Measurements from ENCODE around the gene ASIP. TPM values are rescaled to one million over a fixed set of nuclear protein-coding genes. Genes with fewer than 3 reads are reported as not detected.

Gene ASIP
- total and polyA plus RNA-seq, 2 donors (not counting 1 experiment from before 2014, with no cell fraction given), result not detected

DNA sequence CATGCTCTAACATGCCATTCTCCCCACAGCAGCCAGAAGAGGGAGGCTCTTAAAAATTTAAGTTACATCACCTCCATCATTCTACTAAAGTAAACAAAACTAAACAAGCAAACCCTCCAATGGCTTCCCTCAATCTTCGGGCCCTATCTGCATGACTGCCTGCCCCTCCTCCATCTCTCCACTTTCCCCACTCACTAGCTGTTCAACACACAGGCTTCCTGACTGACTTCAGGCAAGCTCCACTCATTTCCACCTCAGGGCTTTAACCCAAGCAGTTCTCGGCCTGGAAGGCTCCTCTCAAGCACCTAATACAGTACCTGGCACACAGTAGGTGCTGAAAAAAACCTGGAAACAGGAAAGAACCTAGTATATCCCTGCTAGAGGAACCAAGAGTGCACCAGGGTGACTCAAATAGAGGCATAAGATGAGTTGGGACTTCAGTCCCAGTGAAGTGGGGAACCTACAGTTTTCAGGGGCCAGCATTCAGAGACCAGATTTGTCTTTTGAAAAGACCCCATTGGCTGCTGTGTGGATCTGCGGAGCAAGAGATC lies 59.1 kb downstream of the ASIP start:
- Histone ChIP-seq H3K4me2 (ENCODE audit: extremely low read depth, insufficient read depth, low read length) (no peak overlapping the region), H3K27me3 (ENCODE audit: control insufficient read depth, insufficient read depth, low read length) (no peaks in the 10 kb centered on the region), H4K20me1 (ENCODE audit: control insufficient read depth, extremely low read depth, insufficient read depth, low read length) (no peaks in the 10 kb centered on the region), H2AFZ (ENCODE audit: low read length) (no peak overlapping the region), H3K79me2 (ENCODE audit: control insufficient read depth, insufficient read depth, low read length) (peaks cover 13% of the 10 kb centered on the region), H3K36me3 (ENCODE audit: control insufficient read depth, insufficient read depth, low read length) (no peaks in the 10 kb centered on the region), H3K9me3 (ENCODE audit: control insufficient read depth, insufficient read depth, low read depth, low read length) (no peaks in the 10 kb centered on the region), H3K4me3 (replicated peaks in 1 of 4; ENCODE audit: control extremely low read depth in 1 of 4, insufficient read depth in 1 of 4, low read depth in 3 of 4, low read length in 4 of 4) (no peak overlapping the region), H3K4me1 (ENCODE audit: control insufficient read depth, extremely low read depth, insufficient read depth, low read length) (peaks cover 2% of the 10 kb centered on the region), H3K9ac (ENCODE audit: insufficient read depth, low read length) (no peak overlapping the region), H3K27ac (ENCODE audit: insufficient read depth, low read length) (no peak overlapping the region)
- no peak for TF ChIP-seq EZH2 (IDR thresholded peaks at IDR 0.05; ENCODE audit: low read length, missing control alignments)
- TF ChIP-seq, protein P1, sequence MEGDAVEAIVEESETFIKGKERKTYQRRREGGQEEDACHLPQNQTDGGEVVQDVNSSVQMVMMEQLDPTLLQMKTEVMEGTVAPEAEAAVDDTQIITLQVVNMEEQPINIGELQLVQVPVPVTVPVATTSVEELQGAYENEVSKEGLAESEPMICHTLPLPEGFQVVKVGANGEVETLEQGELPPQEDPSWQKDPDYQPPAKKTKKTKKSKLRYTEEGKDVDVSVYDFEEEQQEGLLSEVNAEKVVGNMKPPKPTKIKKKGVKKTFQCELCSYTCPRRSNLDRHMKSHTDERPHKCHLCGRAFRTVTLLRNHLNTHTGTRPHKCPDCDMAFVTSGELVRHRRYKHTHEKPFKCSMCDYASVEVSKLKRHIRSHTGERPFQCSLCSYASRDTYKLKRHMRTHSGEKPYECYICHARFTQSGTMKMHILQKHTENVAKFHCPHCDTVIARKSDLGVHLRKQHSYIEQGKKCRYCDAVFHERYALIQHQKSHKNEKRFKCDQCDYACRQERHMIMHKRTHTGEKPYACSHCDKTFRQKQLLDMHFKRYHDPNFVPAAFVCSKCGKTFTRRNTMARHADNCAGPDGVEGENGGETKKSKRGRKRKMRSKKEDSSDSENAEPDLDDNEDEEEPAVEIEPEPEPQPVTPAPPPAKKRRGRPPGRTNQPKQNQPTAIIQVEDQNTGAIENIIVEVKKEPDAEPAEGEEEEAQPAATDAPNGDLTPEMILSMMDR (conservative IDR thresholded peaks at IDR 0.05 in 1 of 2, IDR thresholded peaks at IDR 0.05 in 1 of 2; ENCODE audit: low read depth in 1 of 2, low read length in 2 of 2), result no peak
- peak in 1 of 2 donors; percentile 44 for DNase-seq (ENCODE audit: low read depth in 2 of 2)

GRCh38 chr20:34300809-34301586 lies 59.8 kb downstream of the ASIP start:
- no peak overlapping the region for H3K9ac ChIP-seq (ENCODE audit: insufficient read depth, low read length)
- no peak overlapping the region for H3K27ac ChIP-seq (ENCODE audit: insufficient read depth, low read length)
- no peaks in the 10 kb centered on the region for H3K9me3 ChIP-seq (ENCODE audit: control insufficient read depth, insufficient read depth, low read depth, low read length)
- H3K4me1 ChIP-seq (ENCODE audit: control insufficient read depth, extremely low read depth, insufficient read depth, low read length), result peaks cover 2% of the 10 kb centered on the region
- TF ChIP-seq, protein P1 (conservative IDR thresholded peaks at IDR 0.05 in 1 of 2, IDR thresholded peaks at IDR 0.05 in 1 of 2; ENCODE audit: low read depth in 1 of 2, low read length in 2 of 2), result no peak
- TF ChIP-seq EZH2 (IDR thresholded peaks at IDR 0.05; ENCODE audit: low read length, missing control alignments), result no peak
- no peaks in the 10 kb centered on the region for H3K36me3 ChIP-seq (ENCODE audit: control insufficient read depth, insufficient read depth, low read length)
- no peak overlapping the region for H3K4me2 ChIP-seq (ENCODE audit: extremely low read depth, insufficient read depth, low read length)
- no peaks in the 10 kb centered on the region for H4K20me1 ChIP-seq (ENCODE audit: control insufficient read depth, extremely low read depth, insufficient read depth, low read length)
- H3K79me2 ChIP-seq (ENCODE audit: control insufficient read depth, insufficient read depth, low read length), result peaks cover 13% of the 10 kb centered on the region
- H2AFZ ChIP-seq (ENCODE audit: low read length), result no peak overlapping the region
- no peak for DNase-seq (ENCODE audit: low read depth in 2 of 2)
- no peak overlapping the region for H3K4me3 ChIP-seq (replicated peaks in 1 of 4; ENCODE audit: control extremely low read depth in 1 of 4, insufficient read depth in 1 of 4, low read depth in 3 of 4, low read length in 4 of 4)
- no peaks in the 10 kb centered on the region for H3K27me3 ChIP-seq (ENCODE audit: control insufficient read depth, insufficient read depth, low read length)

GRCh38 chr20:34301587-34302311 lies 60.5 kb downstream of the ASIP start:
- H3K9ac ChIP-seq (ENCODE audit: insufficient read depth, low read length), result no peak overlapping the region

More at GRCh38 chr20:34301587-34302311, 60.5 kb downstream of the ASIP start:
- Histone ChIP-seq H3K4me3 (replicated peaks in 1 of 4; ENCODE audit: control extremely low read depth in 1 of 4, insufficient read depth in 1 of 4, low read depth in 3 of 4, low read length in 4 of 4) (peak overlapping the region; percentile 86 to 98 (median 92)), H3K27ac (ENCODE audit: insufficient read depth, low read length) (no peak overlapping the region), H3K36me3 (ENCODE audit: control insufficient read depth, insufficient read depth, low read length) (no peaks in the 10 kb centered on the region), H3K27me3 (ENCODE audit: control insufficient read depth, insufficient read depth, low read length) (no peaks in the 10 kb centered on the region), H3K9me3 (ENCODE audit: control insufficient read depth, insufficient read depth, low read depth, low read length) (no peaks in the 10 kb centered on the region), H3K79me2 (ENCODE audit: control insufficient read depth, insufficient read depth, low read length) (peaks cover 13% of the 10 kb centered on the region), H3K4me1 (ENCODE audit: control insufficient read depth, extremely low read depth, insufficient read depth, low read length) (peaks cover 2% of the 10 kb centered on the region), H2AFZ (ENCODE audit: low read length) (no peak overlapping the region), H4K20me1 (ENCODE audit: control insufficient read depth, extremely low read depth, insufficient read depth, low read length) (no peaks in the 10 kb centered on the region), H3K4me2 (ENCODE audit: extremely low read depth, insufficient read depth, low read length) (peak overlapping the region; percentile 86)
- TF ChIP-seq, protein P1 (conservative IDR thresholded peaks at IDR 0.05 in 1 of 2, IDR thresholded peaks at IDR 0.05 in 1 of 2; ENCODE audit: low read depth in 1 of 2, low read length in 2 of 2), result no peak
- TF ChIP-seq EZH2 (IDR thresholded peaks at IDR 0.05; ENCODE audit: low read length, missing control alignments), result no peak
- DNase-seq (ENCODE audit: low read depth in 2 of 2), result no peak
